ENCODE results near the gene LRCH1. TPM values are rescaled to one million over a fixed set of nuclear protein-coding genes. Genes with fewer than 3 reads are reported as not detected.

LRCH1 gene
- polyA plus RNA-seq, 1 donor (not counting 4 experiments of a cell fraction or from before 2014, with no cell fraction given) = 16.2 TPM

- no peak overlapping the region for H3K27ac ChIP-seq (ENCODE audit: control insufficient read depth, insufficient read depth, low read length)
- dilution Hi-C loops (cut with MboI; ENCODE audit: extremely low pct_ligation_motif_present, low sequenced_read_pairs) = no loop called here
- FAIRE-seq (no peak), DNase-seq (ENCODE audit: low read depth, low spot score) (no peak)
- TF ChIP-seq CTCF (optimal IDR thresholded peaks at IDR 0.05 in 1 of 3, IDR thresholded peaks at IDR 0.05 in 1 of 3, conservative IDR thresholded peaks at IDR 0.05 in 1 of 3; ENCODE audit: extremely low read depth in 1 of 3, insufficient read depth in 2 of 3, low read length in 3 of 3) = no peak
- TF ChIP-seq EZH2 (IDR thresholded peaks at IDR 0.05; ENCODE audit: low read length) = no peak
- no peak overlapping the region for H3K4me2 ChIP-seq (ENCODE audit: control insufficient read depth, extremely low read depth, insufficient read depth, low read depth, low read length)
- no peak overlapping the region for H2AFZ ChIP-seq (ENCODE audit: control insufficient read depth, low read length)
- no peaks in the 10 kb centered on the region for H3K27me3 ChIP-seq (ENCODE audit: control insufficient read depth, extremely low read depth, insufficient read depth, low read length)
- H3K4me3 ChIP-seq (ENCODE audit: control insufficient read depth in 2 of 3, extremely low read depth in 1 of 3, insufficient read depth in 2 of 3, low read depth in 1 of 3, low read length in 3 of 3) = no peak overlapping the region
- no peaks in the 10 kb centered on the region for H3K36me3 ChIP-seq (ENCODE audit: control insufficient read depth in 2 of 2, extremely low read depth in 1 of 2, insufficient read depth in 2 of 2, low read length in 2 of 2)
- no peaks in the 10 kb centered on the region for H3K9me3 ChIP-seq (ENCODE audit: control insufficient read depth, low read depth, low read length)
- H3K79me2 ChIP-seq (ENCODE audit: control insufficient read depth, insufficient read depth, low read length) = peaks cover 39% of the 10 kb centered on the region
- peaks cover 3% of the 10 kb centered on the region for H4K20me1 ChIP-seq (ENCODE audit: control insufficient read depth, extremely low read depth, insufficient read depth, low read length)
- H3K9me1 ChIP-seq (ENCODE audit: control insufficient read depth, extremely low read depth, insufficient read depth, low read length) = no peaks in the 10 kb centered on the region
- no peak overlapping the region for H3K9ac ChIP-seq (ENCODE audit: control insufficient read depth, extremely low read depth, insufficient read depth, low read length)
- peaks cover 19% of the 10 kb centered on the region for H3K4me1 ChIP-seq (ENCODE audit: control insufficient read depth, extremely low read depth, insufficient read depth, low read length)
These were observed 106.6 kb downstream of the LRCH1 start for GRCh38 chr13:46659413-46660065.

- Histone ChIP-seq H4K20me1 (ENCODE audit: control insufficient read depth, extremely low read depth, insufficient read depth, low read length) (peaks cover 3% of the 10 kb centered on the region), H3K79me2 (ENCODE audit: control insufficient read depth, insufficient read depth, low read length) (peaks cover 41% of the 10 kb centered on the region), H3K9me1 (ENCODE audit: control insufficient read depth, extremely low read depth, insufficient read depth, low read length) (no peaks in the 10 kb centered on the region), H3K27ac (ENCODE audit: control insufficient read depth, insufficient read depth, low read length) (no peak overlapping the region), H3K36me3 (ENCODE audit: control insufficient read depth in 2 of 2, extremely low read depth in 1 of 2, insufficient read depth in 2 of 2, low read length in 2 of 2) (no peaks in the 10 kb centered on the region), H3K4me1 (ENCODE audit: control insufficient read depth, extremely low read depth, insufficient read depth, low read length) (peaks cover 13% of the 10 kb centered on the region), H3K9me3 (ENCODE audit: control insufficient read depth, low read depth, low read length) (no peaks in the 10 kb centered on the region), H2AFZ (ENCODE audit: control insufficient read depth, low read length) (no peak overlapping the region), H3K4me3 (ENCODE audit: control insufficient read depth in 2 of 3, extremely low read depth in 1 of 3, insufficient read depth in 2 of 3, low read depth in 1 of 3, low read length in 3 of 3) (no peak overlapping the region), H3K27me3 (ENCODE audit: control insufficient read depth, extremely low read depth, insufficient read depth, low read length) (no peaks in the 10 kb centered on the region), H3K4me2 (ENCODE audit: control insufficient read depth, extremely low read depth, insufficient read depth, low read depth, low read length) (no peak overlapping the region), H3K9ac (ENCODE audit: control insufficient read depth, extremely low read depth, insufficient read depth, low read length) (no peak overlapping the region)
- FAIRE-seq (no peak), DNase-seq (ENCODE audit: low read depth, low spot score) (no peak)
- TF ChIP-seq EZH2 (IDR thresholded peaks at IDR 0.05; ENCODE audit: low read length) = no peak
- dilution Hi-C loops (cut with MboI; ENCODE audit: extremely low pct_ligation_motif_present, low sequenced_read_pairs) = no loop called here
These were observed 107.4 kb downstream of the LRCH1 start for GRCh38 chr13:46660416-46660815.

- no peaks in the 10 kb centered on the region for H3K9me1 ChIP-seq (ENCODE audit: control insufficient read depth, extremely low read depth, insufficient read depth, low read length)
- H2AFZ ChIP-seq (ENCODE audit: control insufficient read depth, low read length) = no peak overlapping the region
- no peaks in the 10 kb centered on the region for H3K27me3 ChIP-seq (ENCODE audit: control insufficient read depth, extremely low read depth, insufficient read depth, low read length)
- H3K9ac ChIP-seq (ENCODE audit: control insufficient read depth, extremely low read depth, insufficient read depth, low read length) = no peak overlapping the region
- H3K9me3 ChIP-seq (ENCODE audit: control insufficient read depth, low read depth, low read length) = no peaks in the 10 kb centered on the region
- peaks cover 3% of the 10 kb centered on the region for H4K20me1 ChIP-seq (ENCODE audit: control insufficient read depth, extremely low read depth, insufficient read depth, low read length)
- no peak overlapping the region for H3K4me2 ChIP-seq (ENCODE audit: control insufficient read depth, extremely low read depth, insufficient read depth, low read depth, low read length)
- no peaks in the 10 kb centered on the region for H3K36me3 ChIP-seq (ENCODE audit: control insufficient read depth in 2 of 2, extremely low read depth in 1 of 2, insufficient read depth in 2 of 2, low read length in 2 of 2)
- H3K4me1 ChIP-seq (ENCODE audit: control insufficient read depth, extremely low read depth, insufficient read depth, low read length) = peaks cover 9% of the 10 kb centered on the region
- peaks cover 44% of the 10 kb centered on the region for H3K79me2 ChIP-seq (ENCODE audit: control insufficient read depth, insufficient read depth, low read length)
- no peak overlapping the region for H3K4me3 ChIP-seq (ENCODE audit: control insufficient read depth in 2 of 3, extremely low read depth in 1 of 3, insufficient read depth in 2 of 3, low read depth in 1 of 3, low read length in 3 of 3)
- TF ChIP-seq CTCF (optimal IDR thresholded peaks at IDR 0.05 in 1 of 3, IDR thresholded peaks at IDR 0.05 in 1 of 3, conservative IDR thresholded peaks at IDR 0.05 in 1 of 3; ENCODE audit: extremely low read depth in 1 of 3, insufficient read depth in 2 of 3, low read length in 3 of 3) (no peak), EZH2 (IDR thresholded peaks at IDR 0.05; ENCODE audit: low read length) (no peak)
- H3K27ac ChIP-seq (ENCODE audit: control insufficient read depth, insufficient read depth, low read length) = no peak overlapping the region
- dilution Hi-C loops (cut with MboI; ENCODE audit: extremely low pct_ligation_motif_present, low sequenced_read_pairs) = no loop called here
- no peak for FAIRE-seq
- no peak for DNase-seq (ENCODE audit: low read depth, low spot score)
These were observed 107.9 kb downstream of the LRCH1 start for GRCh38 chr13:46660857-46661256.
